A673 (cell line): Measurements from ENCODE around the gene WNT11. TPM values are rescaled to one million over a fixed set of nuclear protein-coding genes. Genes with fewer than 3 reads are reported as not detected.

Experiments used
- BruUV-seq: library from RNA; stranded (reverse); fragments of 400-500 nt; replicated peaks from 2 replicates; lab custom pipeline; 2021; lab: Mats Ljungman, UMichigan
- CTCF ChIA-PET: fragments of 300-600 bp; sonication (Branson Sonifier 250); formaldehyde crosslinking; loops from one replicate; lab custom pipeline; 2022; ENCODE audit warnings: antibody characterized with exemption; lab: Charles Lee
- POLR2A ChIA-PET: fragments of 300-600 bp; sonication (Branson Sonifier 250); formaldehyde crosslinking; loops from one replicate; lab custom pipeline; 2022; ENCODE audit warnings: antibody characterized with exemption; ENCODE audit not compliant: low non-redundant PET; lab: Charles Lee
- DNase-seq: peaks from one replicate; pipeline ENCODE4 v3.0.0-alpha.2; 2015; ENCODE audit warnings: low spot score
- H3K27ac ChIP-seq: fragments of 200-600 bp; sonication (generic); 2 replicates; pipeline ENCODE4 v1.5.1; 2016; ENCODE audit warnings: mixed run types, low read depth, mild to moderate bottlenecking, mixed read lengths, antibody characterized with exemption, low read length; ENCODE audit not compliant: poor library complexity, severe bottlenecking
- H3K27me3 ChIP-seq: fragments of 200-600 bp; sonication (generic); replicated peaks from 2 replicates; pipeline ENCODE4 v1.6.1; 2017; ENCODE audit warnings: mixed run types, low read depth, mild to moderate bottlenecking, mixed read lengths, antibody characterized with exemption, low read length; ENCODE audit not compliant: insufficient read depth, poor library complexity
- H3K36me3 ChIP-seq: fragments of 200-600 bp; sonication (generic); 2 replicates; pipeline ENCODE4 v1.6.1; 2016; ENCODE audit warnings: mixed run types, mild to moderate bottlenecking, mixed read lengths, antibody characterized with exemption, low read length; ENCODE audit not compliant: insufficient read depth, poor library complexity, severe bottlenecking
- H3K4me1 ChIP-seq: fragments of 200-600 bp; sonication (generic); 2 replicates; pipeline ENCODE4 v1.6.1; 2017; ENCODE audit warnings: mixed run types, mild to moderate bottlenecking, mixed read lengths, antibody characterized with exemption, low read length; ENCODE audit not compliant: insufficient read depth, poor library complexity, severe bottlenecking
- H3K4me3 ChIP-seq: fragments of 200-600 bp; sonication (generic); 2 replicates; pipeline ENCODE4 v1.5.1; 2016; ENCODE audit warnings: low read depth, mixed run types, mild to moderate bottlenecking, mixed read lengths, low read length; ENCODE audit not compliant: poor library complexity, severe bottlenecking
- H3K9me3 ChIP-seq: fragments of 200-600 bp; sonication (generic); 2 replicates; pipeline ENCODE4 v1.6.1; 2016; ENCODE audit warnings: mixed run types, low read depth, mild to moderate bottlenecking, mixed read lengths, antibody characterized with exemption, low read length; ENCODE audit not compliant: poor library complexity, severe bottlenecking
- CTCF ChIP-seq: fragments of 300-800, 200-600 bp; sonication (generic); conservative IDR thresholded peaks from 2 replicates; pipeline ENCODE4 v1.5.1; 2017; ENCODE audit warnings: low read depth, mild to moderate bottlenecking, antibody characterized with exemption, low read length, moderate library complexity, mixed read lengths
- EZH2 ChIP-seq: fragments of 200-600 bp; sonication (generic); IDR thresholded peaks from 2 replicates; pipeline ENCODE4 v1.6.1; 2017; ENCODE audit warnings: borderline replicate concordance, low read depth, mild to moderate bottlenecking, mixed read lengths, antibody characterized with exemption, low read length; ENCODE audit not compliant: poor library complexity, severe bottlenecking
- intact Hi-C: fragments of 100-400 bp; cut with micrococcal nuclease; formaldehyde crosslinking; loops from one replicate; pipeline ENCODE4 v1.10.0; 2022; ENCODE audit not compliant: unreplicated experiment
- total RNA-seq: library from RNA; stranded (reverse); gene quantifications from 2 replicates; pipeline ENCODE4 v1.2.3, GENCODE V29; 2021

WNT11 gene
- total RNA-seq, 1 experiment from 2014 or later, result 1.2 TPM

DNA sequence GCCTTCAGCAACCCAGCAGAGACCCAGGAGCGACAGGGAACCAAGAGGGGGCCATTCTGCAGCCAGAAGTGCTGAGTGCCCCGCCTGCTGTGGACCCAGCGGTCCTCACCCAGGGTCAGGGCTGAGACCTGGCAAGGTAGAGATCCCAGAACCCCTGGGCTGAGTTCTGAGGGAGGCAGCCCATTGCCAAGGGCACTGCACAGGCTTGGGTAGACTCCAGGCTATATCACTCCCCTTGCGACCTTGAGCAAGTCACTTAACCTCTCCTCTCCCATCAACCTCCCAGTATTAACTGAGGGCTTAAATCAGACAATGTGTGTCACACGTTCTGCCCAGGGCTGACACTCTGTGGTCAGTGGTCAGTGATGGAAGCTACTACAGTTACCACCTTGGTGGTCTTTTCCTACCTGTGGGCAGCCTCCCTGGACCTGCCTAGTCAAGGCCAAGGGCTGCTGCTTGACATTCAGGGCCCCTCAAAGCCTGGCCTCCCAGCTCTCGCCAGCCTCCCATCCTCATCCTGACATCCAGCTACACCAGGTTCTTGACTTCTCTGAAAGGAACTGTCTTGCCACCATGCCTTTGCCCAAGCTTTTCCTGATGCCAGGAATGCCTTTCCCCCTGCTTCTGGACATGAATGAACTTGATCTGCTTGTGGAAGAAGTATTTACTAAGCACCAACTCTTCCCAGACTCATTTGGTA lies 8.2 kb downstream of the WNT11 start:
- no peaks in the 10 kb centered on the region for H3K36me3 ChIP-seq
- POLR2A ChIA-PET, result no interaction called here
- no peaks in the 10 kb centered on the region for H3K27me3 ChIP-seq
- no peaks in the 10 kb centered on the region for H3K4me1 ChIP-seq
- DNase-seq, result no peak
- no peak overlapping the region for H3K4me3 ChIP-seq
- no peaks in the 10 kb centered on the region for H3K9me3 ChIP-seq
- H3K27ac ChIP-seq, result no peak overlapping the region
- BruUV-seq, result no TSS peak
- TF ChIP-seq EZH2, result no peak
- intact Hi-C loops, result no loop called here
- CTCF ChIA-PET, result interaction anchor here (0.5 kb wide), 1 partner anchor 42 kb away, joined by 5 read pairs; no protein-coding TSS in a partner anchor

GRCh38 chr11:76197332-76197731 lies 9.0 kb downstream of the WNT11 start:
- Histone ChIP-seq H3K36me3 (no peaks in the 10 kb centered on the region), H3K27me3 (no peaks in the 10 kb centered on the region), H3K9me3 (no peaks in the 10 kb centered on the region), H3K4me1 (no peaks in the 10 kb centered on the region), H3K4me3 (no peak overlapping the region), H3K27ac (no peak overlapping the region)
- BruUV-seq, result no TSS peak
- no peak for DNase-seq
- intact Hi-C loops, result no loop called here
- POLR2A ChIA-PET, result no interaction called here
- TF ChIP-seq EZH2, result no peak
- no peak for TF ChIP-seq CTCF
- CTCF ChIA-PET, result no interaction called here

GRCh38 chr11:76196849-76197248 lies 9.5 kb downstream of the WNT11 start:
- Histone ChIP-seq H3K36me3 (no peaks in the 10 kb centered on the region), H3K9me3 (no peaks in the 10 kb centered on the region), H3K27ac (no peak overlapping the region), H3K27me3 (no peaks in the 10 kb centered on the region), H3K4me3 (no peak overlapping the region), H3K4me1 (no peaks in the 10 kb centered on the region)
- no TSS peak for BruUV-seq
- intact Hi-C loops, result no loop called here
- no peak for DNase-seq
- no peak for TF ChIP-seq EZH2
- TF ChIP-seq CTCF, result no peak
- ChIA-PET POLR2A (no interaction called here), CTCF (no interaction called here)
